ENCODE data around the gene COG5.
"Not testable (repeated sequence)": the region's sequence is repeated elsewhere in the genome, so short reads cannot be mapped to it uniquely, and the experiment has no call there.

Gene COG5

DNA sequence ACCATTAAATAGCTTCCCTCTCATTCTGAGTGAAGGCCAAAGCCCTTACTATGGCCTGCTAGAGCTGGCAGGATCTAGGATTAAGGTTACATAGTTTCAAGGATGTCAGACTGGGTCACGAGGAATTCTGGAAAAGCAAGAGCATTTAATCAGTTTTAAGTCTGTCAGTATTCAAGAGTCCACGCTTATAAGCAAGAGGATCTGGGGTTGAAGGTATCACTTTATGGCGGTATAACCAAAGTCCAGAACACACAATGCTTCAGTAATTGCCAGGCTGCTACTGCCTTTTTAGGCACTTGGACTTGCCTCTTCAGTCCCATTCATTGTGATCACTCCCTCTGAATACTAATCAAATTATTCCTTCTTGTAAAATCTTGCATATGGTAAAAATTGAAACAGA lies 293.9 kb downstream of the COG5 start:
- DNase-seq (ENCODE audit: low read depth), result no peak

DNA sequence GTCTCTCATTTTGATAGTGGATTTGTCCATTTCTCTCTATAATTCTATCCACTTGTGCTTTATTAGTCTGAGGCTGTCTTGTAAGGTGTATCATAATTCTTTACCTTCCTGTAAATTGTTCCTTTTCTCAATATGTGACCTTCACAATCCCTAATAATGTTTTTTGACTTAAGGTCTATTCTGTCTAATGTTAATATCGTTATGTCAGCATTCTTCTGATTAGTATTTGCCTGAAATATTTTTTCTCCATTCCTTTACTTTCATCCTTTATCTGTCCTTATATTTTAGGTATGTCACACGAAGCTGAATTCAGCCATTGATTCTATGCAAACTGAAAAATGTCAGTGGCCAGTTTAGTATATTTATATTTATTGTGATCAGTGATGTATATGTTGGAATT lies 295.1 kb downstream of the COG5 start:
- DNase-seq (ENCODE audit: low read depth), result no peak

DNA sequence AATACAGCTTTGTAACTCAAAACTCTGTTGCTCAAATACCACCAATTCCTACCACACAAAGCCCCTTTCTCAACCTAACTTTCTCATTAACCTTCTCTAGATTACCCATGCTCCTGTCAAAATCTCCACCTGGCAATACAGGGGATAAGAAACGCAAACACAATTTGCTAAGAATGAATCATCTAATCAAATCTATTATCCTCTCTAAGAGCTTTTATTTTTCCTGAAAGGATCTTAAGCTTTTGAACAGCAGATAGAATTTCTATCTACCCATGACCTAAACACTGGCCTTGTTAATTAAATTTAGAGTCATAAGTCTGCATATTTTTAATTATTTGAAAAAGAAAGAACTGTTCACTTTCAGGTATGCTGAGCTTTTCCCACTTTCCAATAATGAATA lies 296.6 kb downstream of the COG5 start:
- no peak for DNase-seq (ENCODE audit: low read depth)

DNA sequence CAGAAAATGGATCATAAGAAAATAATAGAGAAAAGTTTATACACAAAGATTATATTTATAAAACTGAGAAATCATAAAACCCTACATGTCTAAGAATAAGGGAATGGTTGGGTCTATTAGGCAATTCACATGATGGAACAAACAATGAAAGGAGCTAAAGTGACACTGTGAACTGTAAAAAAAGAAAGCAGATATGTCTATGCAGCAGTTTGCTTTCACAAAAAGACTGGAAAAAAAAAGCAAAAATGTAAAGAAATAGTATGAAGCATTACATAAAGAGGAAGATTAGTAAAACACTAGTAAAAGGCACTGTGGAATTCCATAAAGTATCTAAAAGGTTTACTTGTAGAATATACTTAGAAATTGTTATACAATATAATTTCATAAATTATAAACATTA lies 299.0 kb downstream of the COG5 start:
- DNase-seq (ENCODE audit: low read depth), result no peak

DNA sequence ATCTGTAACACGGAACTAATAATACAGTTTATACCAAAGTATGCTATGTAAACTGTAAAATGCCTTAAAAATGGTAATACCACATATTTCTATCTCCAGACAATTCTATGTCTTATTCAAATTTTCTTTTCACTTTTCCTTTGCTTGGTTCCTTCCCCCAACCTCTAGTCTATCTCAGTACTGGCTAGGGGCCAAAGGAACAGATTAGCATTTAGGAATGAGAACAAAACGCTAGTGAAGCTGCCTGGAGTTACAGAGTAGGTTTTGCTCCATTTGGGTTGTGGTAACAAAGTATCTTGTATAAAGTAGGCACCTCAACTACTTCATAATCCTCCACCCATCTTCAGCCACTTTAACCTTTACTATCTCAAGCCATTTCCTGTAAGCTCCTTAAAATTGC lies 300.9 kb downstream of the COG5 start:
- DNase-seq (ENCODE audit: low read depth), result no peak

DNA sequence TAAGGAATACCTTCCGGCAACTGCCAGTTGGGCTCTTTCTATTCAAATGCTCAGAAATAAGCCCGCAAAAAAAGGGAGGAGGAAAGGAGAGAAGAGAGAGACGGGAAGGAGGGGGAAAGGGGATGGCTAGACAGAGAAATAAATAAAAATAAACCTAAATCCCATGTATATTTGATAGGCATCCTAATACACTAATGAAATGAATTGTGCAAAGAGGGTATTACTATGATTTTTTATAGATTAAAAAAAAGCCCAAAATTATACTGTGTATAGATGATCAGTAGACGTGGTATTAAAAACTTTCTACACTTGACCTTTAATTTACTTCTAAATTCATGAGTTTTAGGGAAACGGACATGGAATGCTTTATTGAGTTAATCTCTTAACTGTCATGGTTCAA lies 305.0 kb downstream of the COG5 start:
- no peak for DNase-seq (ENCODE audit: low read depth)

DNA sequence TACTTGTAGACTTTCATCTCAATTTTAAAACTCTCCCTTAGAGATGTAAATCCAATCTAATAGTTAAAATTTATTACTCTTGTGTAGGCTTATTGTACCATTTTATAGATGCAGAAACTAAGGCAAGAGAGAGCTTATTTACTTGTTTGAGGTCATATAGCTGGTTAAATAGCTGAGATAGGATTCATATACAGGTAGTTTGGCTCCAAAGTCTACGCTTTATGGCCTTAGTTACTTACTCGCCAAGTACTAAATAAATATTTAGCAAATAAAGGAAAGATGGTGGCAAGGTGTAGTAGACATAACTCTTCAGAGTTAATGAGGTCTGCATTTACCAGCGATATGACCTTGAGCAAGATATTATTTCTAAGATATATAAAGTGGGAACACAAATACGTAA lies 308.1 kb downstream of the COG5 start:
- no peak for DNase-seq (ENCODE audit: low read depth)

DNA sequence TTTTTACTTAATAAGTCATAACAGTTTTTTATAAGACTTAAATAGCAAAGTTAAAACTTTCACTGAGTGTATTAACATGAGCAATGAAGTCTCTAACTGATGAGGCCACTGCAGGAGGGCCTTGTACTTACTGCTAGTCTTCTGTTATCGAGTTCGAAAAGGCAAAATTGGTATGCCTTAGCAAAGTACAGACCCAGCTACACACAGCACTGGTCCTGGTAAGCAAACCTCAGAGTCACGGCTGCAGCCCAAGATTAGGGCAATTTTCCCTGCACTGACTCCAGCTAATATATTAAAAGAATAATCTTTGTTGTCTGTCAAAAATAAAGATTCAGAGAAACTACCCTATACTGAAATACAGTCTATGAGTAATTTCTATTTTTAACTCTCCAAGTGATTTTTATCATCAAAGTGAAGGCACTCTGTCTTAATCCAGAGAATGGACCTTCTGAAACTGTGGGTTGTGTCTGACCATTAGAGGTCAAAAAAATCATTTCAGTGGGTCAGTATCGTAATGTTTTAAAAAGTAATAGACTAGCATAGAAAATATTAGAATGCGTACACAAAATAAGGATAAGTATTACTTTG lies 309.2 kb downstream of the COG5 start:
- DNase-seq (ENCODE audit: low read depth), result no peak

DNA sequence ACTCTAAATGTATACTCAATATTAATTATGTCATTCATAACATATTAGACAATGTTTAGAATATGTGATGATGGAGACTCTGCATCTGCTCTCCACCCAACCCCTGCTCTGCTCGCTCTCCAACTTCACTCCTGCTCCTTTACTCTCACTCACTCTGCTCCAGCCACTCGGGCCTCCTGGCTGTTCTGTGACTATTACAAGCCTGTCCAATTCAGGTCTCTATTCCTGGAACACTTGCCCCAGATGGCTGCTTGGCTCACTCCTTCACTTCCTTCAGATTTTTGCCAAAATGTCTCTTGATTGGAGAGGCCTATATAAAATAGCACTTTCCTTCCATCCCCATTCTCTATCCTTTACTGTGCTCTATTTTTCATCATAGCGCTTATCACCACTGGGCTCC lies 310.1 kb downstream of the COG5 start:
- no peak for DNase-seq (ENCODE audit: low read depth)

DNA sequence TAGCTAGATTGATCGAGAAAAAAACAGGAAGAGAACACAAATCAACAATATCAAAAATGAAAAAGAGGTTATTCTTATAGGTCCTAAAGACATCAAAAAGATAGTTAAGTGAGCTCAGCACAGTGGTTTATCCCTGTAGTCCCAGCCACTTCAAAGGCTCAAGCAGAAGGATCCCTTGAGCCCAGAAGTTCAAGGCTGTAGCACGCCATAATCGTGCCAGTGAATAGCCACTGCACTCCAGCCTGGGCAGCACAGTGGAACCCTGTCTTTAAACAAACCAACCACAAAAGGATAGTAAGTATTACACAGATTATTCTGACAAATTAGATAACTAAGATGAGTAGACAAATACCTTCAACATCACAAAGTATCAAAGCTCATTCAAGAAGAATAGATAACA lies 311.8 kb downstream of the COG5 start:
- DNase-seq (ENCODE audit: low read depth), result no peak

DNA sequence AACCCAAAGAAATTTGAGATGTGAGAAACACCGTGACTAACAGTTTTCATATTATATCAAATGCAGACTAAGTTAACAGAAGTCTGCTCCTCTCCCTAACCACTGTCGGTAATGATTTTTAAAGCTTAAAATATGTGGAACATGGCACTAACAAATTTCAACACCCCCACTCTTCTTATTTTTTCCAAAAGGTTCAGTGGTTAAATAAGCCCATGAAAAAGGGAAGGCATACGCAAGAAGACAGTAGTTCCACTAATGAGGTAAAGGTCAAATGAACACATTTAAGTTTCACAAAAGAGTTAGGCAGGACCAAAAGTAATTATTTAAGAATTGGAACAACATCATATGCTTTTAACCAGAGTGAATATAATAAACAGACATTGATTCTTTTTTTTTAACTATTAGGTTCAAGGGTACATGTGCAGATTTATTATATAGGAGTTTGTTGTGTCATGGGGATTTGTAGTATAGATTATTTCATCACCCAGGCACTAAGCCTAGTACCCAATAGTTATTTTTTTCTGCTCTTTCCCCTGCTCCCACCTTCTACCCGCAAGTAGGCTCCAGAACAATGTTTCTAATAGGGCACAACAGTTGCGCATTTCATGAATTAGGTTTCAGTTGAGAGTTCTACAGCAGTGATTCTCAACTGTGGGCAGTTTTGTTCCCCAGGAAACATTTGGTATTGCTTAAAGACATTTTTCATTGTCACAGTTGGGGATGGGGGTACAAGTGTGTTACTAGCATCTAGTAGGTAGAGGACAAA lies 315.0 kb downstream of the COG5 start:
- DNase-seq (ENCODE audit: low read depth), result no peak

DNA sequence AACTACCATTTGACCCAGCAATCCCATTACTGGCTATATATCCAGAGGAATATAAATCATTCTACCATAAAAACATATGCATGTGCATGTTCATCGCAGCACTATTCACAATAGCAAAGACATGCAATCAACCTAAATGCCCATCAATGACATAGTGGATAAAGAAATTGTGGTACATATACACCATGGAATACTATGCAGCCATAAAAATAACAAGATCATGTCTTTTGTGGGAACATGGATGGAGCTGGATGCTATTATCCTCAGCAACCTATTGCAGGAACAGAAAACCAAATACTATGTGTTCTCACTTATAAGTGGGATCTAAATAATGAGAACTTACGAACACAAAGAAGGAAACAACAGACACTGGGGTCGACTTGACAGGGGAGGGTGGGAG lies 316.9 kb downstream of the COG5 start:
- DNase-seq (ENCODE audit: low read depth), result not testable (repeated sequence)

DNA sequence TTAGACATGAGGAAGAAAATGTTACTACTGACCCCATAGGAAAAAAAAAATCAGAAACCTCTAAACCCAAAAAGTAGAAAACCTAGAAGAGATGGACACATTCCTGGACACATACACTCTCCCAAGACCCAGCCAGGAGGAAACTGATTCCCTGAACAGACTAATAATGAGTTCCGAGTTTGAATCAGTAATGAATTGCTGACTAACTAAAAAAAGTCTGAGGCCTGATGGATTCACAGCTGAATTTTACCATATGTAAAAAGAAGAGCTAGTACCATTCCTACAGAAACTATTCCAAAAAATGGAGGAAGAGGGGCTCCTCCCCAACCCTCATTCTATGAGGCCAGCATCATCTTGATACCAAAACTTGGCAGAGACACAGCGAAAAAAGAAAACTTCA lies 319.1 kb downstream of the COG5 start:
- DNase-seq (ENCODE audit: low read depth), result no peak

DNA sequence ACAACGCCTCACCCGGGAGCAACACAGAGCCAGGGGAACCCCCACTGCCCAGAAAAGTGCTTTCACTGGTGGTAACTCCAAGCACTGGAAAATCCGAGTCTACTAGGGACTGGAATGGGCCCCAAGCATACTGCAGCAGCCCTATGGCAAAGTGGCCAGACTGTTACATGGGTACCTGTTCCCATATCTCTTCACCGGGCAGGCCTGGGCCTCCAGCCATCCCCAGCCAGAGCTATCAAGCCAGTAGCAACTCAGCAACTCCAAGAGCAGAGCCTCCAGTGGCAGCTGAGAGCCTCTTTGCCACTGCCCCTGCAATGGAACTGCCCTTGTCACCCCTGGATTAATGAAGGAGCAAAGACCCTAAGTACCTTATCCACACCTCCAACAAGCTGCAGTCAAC lies 321.5 kb downstream of the COG5 start:
- no peak for DNase-seq (ENCODE audit: low read depth)

DNA sequence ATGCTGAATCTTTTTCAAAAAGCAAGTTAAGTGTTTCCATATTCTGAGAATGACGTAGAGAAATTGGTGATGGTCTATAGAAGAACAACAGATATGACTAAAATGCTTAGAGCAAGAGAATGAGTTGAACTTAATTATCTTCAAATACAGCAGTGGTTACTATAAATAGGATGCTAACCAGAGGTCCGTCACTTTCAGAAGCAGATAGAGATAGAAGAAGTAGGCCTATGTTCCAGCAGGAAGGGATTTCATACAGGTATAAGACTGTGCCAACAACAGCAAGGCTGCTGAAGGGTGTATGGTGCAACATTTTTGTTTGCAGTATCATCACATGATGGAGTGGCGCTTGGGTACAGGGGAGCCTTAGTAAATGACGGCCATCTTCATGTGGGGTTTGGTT lies 326.3 kb downstream of the COG5 start:
- no peak for DNase-seq (ENCODE audit: low read depth)

DNA sequence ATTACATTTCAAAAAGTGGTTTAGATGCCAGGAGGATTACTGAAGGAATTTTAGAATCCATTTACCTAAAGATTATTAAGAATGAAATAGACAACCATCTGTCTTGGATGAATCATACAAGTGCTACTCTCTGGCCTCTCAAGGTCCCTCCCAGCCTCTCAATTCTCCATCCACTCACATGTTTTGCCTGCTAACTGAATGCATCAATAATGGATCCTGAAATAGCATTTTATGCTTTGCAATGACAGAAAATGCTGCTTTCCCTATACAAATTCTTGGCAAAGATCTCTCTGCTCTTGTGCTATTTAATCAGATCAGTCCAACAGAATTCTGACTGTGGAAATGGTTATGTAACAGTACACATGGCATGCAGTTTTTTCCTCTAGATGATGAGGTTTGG lies 326.9 kb downstream of the COG5 start:
- DNase-seq (ENCODE audit: low read depth), result no peak

DNA sequence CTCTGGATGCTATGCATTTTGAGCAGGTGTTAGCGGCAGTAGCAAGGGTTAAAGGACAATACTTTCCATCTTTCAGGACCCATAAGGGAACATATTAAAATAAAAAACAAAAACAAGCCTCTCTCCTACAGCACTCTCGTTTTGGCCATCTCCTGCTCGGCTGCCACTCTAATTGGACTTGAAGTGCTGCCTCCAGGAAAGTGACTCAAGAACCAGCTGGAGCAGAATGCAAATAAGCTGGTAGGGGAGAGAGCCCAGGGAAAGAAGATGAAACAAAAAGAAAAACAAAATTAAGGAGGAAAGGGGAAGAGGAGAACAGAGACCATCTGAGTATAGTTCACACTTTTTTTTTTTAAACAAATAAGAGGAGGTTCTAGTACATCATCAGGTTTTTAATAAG lies 329.3 kb downstream of the COG5 start:
- peak; percentile 25 for DNase-seq (ENCODE audit: low read depth)

DNA sequence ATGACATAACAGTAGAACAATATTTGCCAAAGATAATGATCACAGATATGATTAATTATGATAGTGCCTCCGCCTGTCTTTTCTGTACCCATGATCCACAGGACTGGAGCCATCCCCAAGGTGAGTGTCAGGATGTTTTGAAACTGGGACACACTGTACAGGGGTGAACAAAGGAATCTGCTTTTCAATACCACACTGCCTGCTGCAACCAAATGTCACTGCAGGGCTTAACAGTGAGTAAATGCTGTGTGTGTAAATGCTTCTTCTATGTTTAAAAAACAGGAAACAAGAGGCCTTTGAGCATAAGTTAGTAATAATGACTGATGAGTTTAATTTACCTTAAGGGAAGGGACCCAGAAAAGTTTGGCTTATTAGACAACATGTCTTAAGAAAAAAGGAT lies 329.7 kb downstream of the COG5 start:
- DNase-seq (ENCODE audit: low read depth), result no peak

DNA sequence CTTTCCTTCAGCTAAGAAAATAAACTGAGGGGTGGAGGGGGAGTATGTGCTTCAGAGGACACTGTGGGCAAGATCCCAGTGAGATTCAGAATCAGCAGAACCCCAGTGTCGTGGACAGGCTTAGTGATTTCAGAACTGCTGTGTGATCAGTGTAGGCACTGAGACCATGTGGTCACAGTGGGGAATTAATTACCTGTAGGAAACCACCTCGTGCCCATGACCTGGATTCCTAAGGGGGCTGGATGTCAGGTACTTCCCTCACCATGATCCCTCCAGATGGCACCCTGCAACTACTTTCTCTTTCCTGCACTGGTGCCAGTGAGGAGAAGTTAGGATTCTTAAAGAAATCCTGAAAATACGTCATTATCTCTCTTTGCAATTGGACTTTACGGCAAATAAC lies 330.5 kb downstream of the COG5 start:
- DNase-seq (ENCODE audit: low read depth), result no peak

DNA sequence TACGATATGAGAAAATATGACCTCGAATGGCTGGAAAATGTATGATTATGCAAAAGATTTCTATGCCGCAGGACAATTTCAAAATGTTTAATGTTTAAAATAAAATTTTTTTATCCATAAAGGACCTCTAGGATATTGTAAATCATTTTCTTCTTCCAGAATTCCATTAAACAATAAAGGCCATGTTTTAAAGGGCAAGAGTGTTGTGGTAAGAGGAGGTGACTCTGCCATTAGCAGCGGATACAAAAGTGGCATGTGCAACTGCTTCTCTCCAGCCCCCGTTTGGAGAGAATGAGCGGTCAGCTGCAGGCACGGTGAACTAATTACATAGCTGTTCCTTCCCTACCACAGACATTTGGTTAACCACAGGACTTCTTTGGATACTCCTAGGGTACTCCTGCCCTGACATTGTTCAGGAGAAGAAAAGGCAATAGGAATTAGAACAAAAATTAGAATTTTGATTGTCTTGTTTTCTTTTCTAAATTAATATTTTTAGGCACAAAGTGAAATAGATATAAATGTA lies 331.1 kb downstream of the COG5 start:
- peak; percentile 7 for DNase-seq (ENCODE audit: low read depth)

DNA sequence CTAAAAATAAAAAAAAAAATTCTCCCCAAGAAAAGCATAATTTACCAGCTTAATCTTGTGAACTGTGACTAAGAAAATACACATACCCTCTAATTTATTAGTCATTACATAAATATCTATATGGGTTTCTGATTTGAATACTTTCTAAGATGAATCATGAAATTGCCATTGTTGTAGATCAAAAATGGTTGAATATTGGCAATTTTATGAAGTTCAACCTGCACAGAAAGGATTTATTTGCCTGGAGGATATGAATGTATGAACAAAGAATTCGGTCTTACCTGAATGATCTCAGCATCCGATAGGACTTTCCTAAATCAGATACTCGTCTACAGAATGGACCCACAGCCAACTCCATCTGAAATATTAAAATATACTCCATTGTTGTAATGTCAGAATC lies 333.4 kb downstream of the COG5 start:
- DNase-seq (ENCODE audit: low read depth), result no peak

DNA sequence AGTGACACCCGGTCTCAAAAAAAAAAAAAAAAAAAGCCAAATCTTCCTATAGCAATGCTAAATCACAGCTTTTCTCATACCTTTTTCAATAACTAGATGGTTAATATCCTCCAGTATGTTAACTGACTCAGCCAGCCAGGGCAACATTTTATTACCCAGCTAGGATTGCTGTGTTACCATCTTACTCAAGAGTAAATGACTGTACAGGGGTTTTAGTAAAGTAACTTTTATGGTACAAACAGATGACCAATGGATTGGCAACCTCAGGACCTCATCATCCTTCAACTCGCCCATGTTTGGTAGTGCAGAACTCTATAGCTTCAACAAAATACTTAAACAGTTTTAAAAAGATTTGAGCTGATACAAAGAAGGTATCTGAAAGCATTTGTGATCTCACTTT lies 335.4 kb downstream of the COG5 start:
- no peak for DNase-seq (ENCODE audit: low read depth)

DNA sequence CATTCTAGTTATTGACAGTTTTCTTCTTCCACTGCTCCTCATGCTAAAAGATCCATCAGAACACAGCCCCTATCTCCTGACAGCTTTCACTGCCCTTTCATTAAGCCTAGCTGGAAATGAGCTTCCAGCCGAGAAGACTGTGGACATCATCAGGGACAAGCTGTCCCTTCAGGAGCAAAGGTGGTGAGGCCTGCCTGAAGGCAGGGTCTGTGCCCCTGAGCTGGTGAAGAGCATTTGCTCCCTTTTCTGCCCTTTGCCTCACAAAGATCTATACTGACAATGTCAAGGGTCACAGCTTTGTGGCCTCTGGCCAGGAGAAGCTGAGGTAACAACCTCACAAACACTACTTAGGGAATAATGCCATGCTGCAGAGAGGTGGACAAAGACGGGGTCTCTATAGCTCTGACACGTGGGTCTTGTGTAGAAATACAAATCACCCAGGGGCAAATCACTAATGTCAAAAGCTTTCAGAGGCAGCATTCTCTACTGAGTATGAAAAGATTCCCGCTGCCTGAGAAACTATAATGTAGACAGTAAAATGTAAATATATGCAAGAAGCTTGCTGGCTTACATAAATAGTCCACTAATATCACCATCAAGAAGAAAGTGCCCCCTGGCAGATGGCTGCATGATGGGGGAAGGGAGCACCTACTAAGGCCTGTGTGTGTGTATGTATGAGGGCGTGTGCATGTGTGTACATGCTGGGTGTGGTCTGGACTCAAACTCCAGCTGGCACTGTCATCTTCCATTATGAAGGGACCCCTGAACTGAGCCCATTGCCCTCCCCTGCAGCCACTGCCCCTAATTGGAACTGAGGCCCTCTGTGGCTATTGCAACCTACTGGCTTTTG lies 339.1 kb downstream of the COG5 start:
- DNase-seq (ENCODE audit: low read depth), result no peak
